ENCODE results near the gene PPFIA4.

- TF ChIP-seq CTCF (conservative IDR thresholded peaks at IDR 0.05; ENCODE audit: low read depth, low read length) (no peak), EZH2 (IDR thresholded peaks at IDR 0.05; ENCODE audit: borderline replicate concordance, low read depth, low read length, poor library complexity, severe bottlenecking) (no peak)
These were observed 19.1 kb upstream of the PPFIA4 start, which contains the start of gene TMEM183A for GRCh38 chr1:203006948-203007871.

Measured in A673 (cell line).